GM12878 (cell line): ENCODE measurements around the gene LIF.

ENCODE experiments used
- CTCF ChIP-seq, 3 experiments: IDR thresholded peaks in 2 of 3; conservative IDR thresholded peaks in 1 of 3; 2 replicates each; pipeline ENCODE4 v1.5.1; 2011; ENCODE audit warnings: low read depth in 3 of 3, low read length in 3 of 3, mild to moderate bottlenecking in 3 of 3, control low read depth in 2 of 3, moderate library complexity in 2 of 3, inconsistent platforms in 1 of 3, mixed read lengths in 1 of 3; ENCODE audit not compliant: control insufficient read depth in 2 of 3, insufficient read depth in 1 of 3; ENCODE audit errors: extremely low read depth in 1 of 3
- KAT2A ChIP-seq: conservative IDR thresholded peaks from 2 replicates; pipeline ENCODE4 v1.6.1; 2011; ENCODE audit warnings: low read depth, low read length; ENCODE audit not compliant: control insufficient read depth
- PKNOX1 ChIP-seq: fragments of 450-650 bp; IDR thresholded peaks from 2 replicates; pipeline ENCODE4 v1.6.1; 2016; ENCODE audit warnings: mild to moderate bottlenecking
- POLR2A ChIP-seq: IDR thresholded peaks from 2 replicates; pipeline ENCODE4 v1.6.1; 2011; ENCODE audit warnings: low read depth, mild to moderate bottlenecking, low read length
- SP1 ChIP-seq: IDR thresholded peaks from one replicate; pipeline ENCODE4 v1.6.1; 2011; ENCODE audit warnings: low read depth, low read length
- ZNF274 ChIP-seq: IDR thresholded peaks from one replicate; pipeline ENCODE4 v1.8.0; 2011; ENCODE audit not compliant: insufficient read length, insufficient read depth

GRCh38 chr22:30216710-30217109, 29.8 kb downstream of the LIF start:
- no peak for TF ChIP-seq CTCF (IDR thresholded peaks at IDR 0.05 in 2 of 3, conservative IDR thresholded peaks at IDR 0.05 in 1 of 3; ENCODE audit: control insufficient read depth in 2 of 3, extremely low read depth in 1 of 3, insufficient read depth in 1 of 3, low read depth in 3 of 3, low read length in 3 of 3)
- no peak for TF ChIP-seq PKNOX1
- TF ChIP-seq SP1: no peak
- no peak for TF ChIP-seq ZNF274
- TF ChIP-seq POLR2A: no peak
- TF ChIP-seq KAT2A: no peak
